ENCODE measurements around the gene GLT1D1.

GRCh38 chr12:128820253-128820652 is 33.0 kb upstream of the GLT1D1 start:
- no peak for TF ChIP-seq POLR2A (IDR thresholded peaks at IDR 0.05; ENCODE audit: low read length)
- no peak for TF ChIP-seq GATA1 (IDR thresholded peaks at IDR 0.05; ENCODE audit: low read depth, low read length)

Data from erythroblast (primary cell).